HEK293 (cell line): ENCODE measurements around the gene OBSCN.

Experiments used
- BCL11A ChIP-seq: fragments of 450-650 bp; formaldehyde crosslinking; IDR thresholded peaks from 2 replicates; pipeline ENCODE4 v1.5.1; 2016; ENCODE audit warnings: low read depth, missing biosample characterization, missing genetic modification characterization
- EGR2 ChIP-seq: fragments of 450-650 bp; formaldehyde crosslinking; IDR thresholded peaks from 2 replicates; pipeline ENCODE4 v1.5.1; 2016; ENCODE audit warnings: low read depth, missing biosample characterization, missing genetic modification characterization
- GLI4 ChIP-seq: fragments of 450-650 bp; formaldehyde crosslinking; IDR thresholded peaks from 2 replicates; pipeline ENCODE4 v1.5.1; 2016; ENCODE audit warnings: missing biosample characterization, missing genetic modification characterization
- ZNF175 ChIP-seq: fragments of 450-650 bp; formaldehyde crosslinking; IDR thresholded peaks from 2 replicates; pipeline ENCODE4 v1.5.1; 2016; ENCODE audit warnings: missing biosample characterization, missing genetic modification characterization
- ZNF184 ChIP-seq: fragments of 450-650 bp; IDR thresholded peaks from 2 replicates; pipeline ENCODE4 v1.5.1; 2018; ENCODE audit warnings: missing biosample characterization, mild to moderate bottlenecking, missing genetic modification characterization
- ZNF266 ChIP-seq: fragments of 450-650 bp; formaldehyde crosslinking; IDR thresholded peaks from 2 replicates; pipeline ENCODE4 v1.5.1; 2016; ENCODE audit warnings: missing biosample characterization, missing genetic modification characterization, low read depth
- ZNF366 ChIP-seq: fragments of 450-650 bp; formaldehyde crosslinking; conservative IDR thresholded peaks from 2 replicates; pipeline ENCODE4 v1.5.1; 2016; ENCODE audit warnings: missing biosample characterization, missing genetic modification characterization
- ZNF416 ChIP-seq: fragments of 450-650 bp; formaldehyde crosslinking; IDR thresholded peaks from 2 replicates; pipeline ENCODE4 v1.5.1; 2016; ENCODE audit warnings: missing biosample characterization, missing genetic modification characterization
- ZNF558 ChIP-seq: fragments of 450-650 bp; formaldehyde crosslinking; IDR thresholded peaks from 2 replicates; pipeline ENCODE4 v1.5.1; 2016; ENCODE audit warnings: missing biosample characterization, missing genetic modification characterization
- ZNF600 ChIP-seq: fragments of 450-650 bp; formaldehyde crosslinking; IDR thresholded peaks from 2 replicates; pipeline ENCODE4 v1.5.1; 2016; ENCODE audit warnings: missing biosample characterization, missing genetic modification characterization
- TF ChIP-seq, protein P1 (sequence below): fragments of 450-650 bp; formaldehyde crosslinking; IDR thresholded peaks from 2 replicates; pipeline ENCODE4 v1.5.1; 2016; ENCODE audit warnings: missing biosample characterization, missing genetic modification characterization
- TF ChIP-seq, protein P2 (sequence below): fragments of 450-650 bp; formaldehyde crosslinking; IDR thresholded peaks from 2 replicates; pipeline ENCODE4 v1.5.1; 2016; ENCODE audit warnings: missing biosample characterization, missing genetic modification characterization

- TF ChIP-seq, protein P1, sequence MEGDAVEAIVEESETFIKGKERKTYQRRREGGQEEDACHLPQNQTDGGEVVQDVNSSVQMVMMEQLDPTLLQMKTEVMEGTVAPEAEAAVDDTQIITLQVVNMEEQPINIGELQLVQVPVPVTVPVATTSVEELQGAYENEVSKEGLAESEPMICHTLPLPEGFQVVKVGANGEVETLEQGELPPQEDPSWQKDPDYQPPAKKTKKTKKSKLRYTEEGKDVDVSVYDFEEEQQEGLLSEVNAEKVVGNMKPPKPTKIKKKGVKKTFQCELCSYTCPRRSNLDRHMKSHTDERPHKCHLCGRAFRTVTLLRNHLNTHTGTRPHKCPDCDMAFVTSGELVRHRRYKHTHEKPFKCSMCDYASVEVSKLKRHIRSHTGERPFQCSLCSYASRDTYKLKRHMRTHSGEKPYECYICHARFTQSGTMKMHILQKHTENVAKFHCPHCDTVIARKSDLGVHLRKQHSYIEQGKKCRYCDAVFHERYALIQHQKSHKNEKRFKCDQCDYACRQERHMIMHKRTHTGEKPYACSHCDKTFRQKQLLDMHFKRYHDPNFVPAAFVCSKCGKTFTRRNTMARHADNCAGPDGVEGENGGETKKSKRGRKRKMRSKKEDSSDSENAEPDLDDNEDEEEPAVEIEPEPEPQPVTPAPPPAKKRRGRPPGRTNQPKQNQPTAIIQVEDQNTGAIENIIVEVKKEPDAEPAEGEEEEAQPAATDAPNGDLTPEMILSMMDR: no peak
- TF ChIP-seq GLI4 (tag by site-specific recombination) (no peak), ZNF558 (no peak), EGR2 (tag by site-specific recombination) (no peak), ZNF175 (no peak), ZNF184 (tag by site-specific recombination) (no peak), ZNF366 (tag by site-specific recombination) (no peak), BCL11A (tag by site-specific recombination) (no peak), ZNF600 (no peak), ZNF416 (tag by site-specific recombination) (no peak), ZNF266 (tag by site-specific recombination) (no peak)
- TF ChIP-seq, protein P2, sequence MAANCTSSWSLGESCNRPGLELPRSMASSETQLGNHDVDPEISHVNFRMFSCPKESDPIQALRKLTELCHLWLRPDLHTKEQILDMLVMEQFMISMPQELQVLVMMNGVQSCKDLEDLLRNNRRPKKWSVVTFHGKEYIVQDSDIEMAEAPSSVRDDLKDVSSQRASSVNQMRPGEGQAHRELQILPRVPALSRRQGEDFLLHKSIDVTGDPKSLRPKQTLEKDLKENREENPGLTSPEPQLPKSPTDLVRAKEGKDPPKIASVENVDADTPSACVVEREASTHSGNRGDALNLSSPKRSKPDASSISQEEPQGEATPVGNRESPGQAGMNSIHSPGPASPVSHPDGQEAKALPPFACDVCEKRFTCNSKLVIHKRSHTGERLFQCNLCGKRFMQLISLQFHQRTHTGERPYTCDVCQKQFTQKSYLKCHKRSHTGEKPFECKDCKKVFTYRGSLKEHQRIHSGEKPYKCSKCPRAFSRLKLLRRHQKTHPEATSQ (tag by site-specific recombination): no peak
Observed at GRCh38 chr1:228267962-228268880, 60.4 kb downstream of the OBSCN start.
